Suprapubic skin (tissue), 4 donors: ENCODE data around the gene CCNQ. TPM values are rescaled to one million over a fixed set of nuclear protein-coding genes. Genes with fewer than 3 reads are reported as not detected.

ENCODE experiments used
- DNase-seq, 2 donors: peaks; one replicate each; pipeline ENCODE4 v3.0.0-alpha.2; 2019; ENCODE audit warnings: low spot score in 2 of 2
- H3K27ac ChIP-seq: fragments of 200-600 bp; sonication (generic); one replicate; pipeline ENCODE4 v1.5.1; 2019
- H3K27me3 ChIP-seq: fragments of 200-600 bp; sonication (generic); one replicate; pipeline ENCODE4 v1.5.1; 2019
- H3K36me3 ChIP-seq: fragments of 200-600 bp; sonication (generic); one replicate; pipeline ENCODE4 v1.5.1; 2019
- H3K4me1 ChIP-seq: fragments of 200-600 bp; sonication (generic); one replicate; pipeline ENCODE4 v1.5.1; 2019
- H3K4me3 ChIP-seq: fragments of 200-600 bp; sonication (generic); one replicate; pipeline ENCODE4 v1.5.1; 2019; ENCODE audit warnings: mild to moderate bottlenecking
- H3K9me3 ChIP-seq: fragments of 200-600 bp; sonication (generic); one replicate; pipeline ENCODE4 v1.5.1; 2019
- EP300 ChIP-seq: sonication (generic); formaldehyde crosslinking; IDR thresholded peaks from one replicate; pipeline ENCODE4 v1.6.1; 2017; ENCODE audit warnings: antibody characterized with exemption
- POLR2A ChIP-seq, 2 donors: fragments of 450-650 bp; IDR thresholded peaks; one replicate each; pipeline ENCODE4 v1.6.1; 2017; ENCODE audit warnings: antibody characterized with exemption in 2 of 2, mild to moderate bottlenecking in 2 of 2, moderate library complexity in 2 of 2
- POLR2AphosphoS5 ChIP-seq, 3 donors: sonication (generic); formaldehyde crosslinking; IDR thresholded peaks; one replicate each; pipeline ENCODE4 v1.6.1; 2017; ENCODE audit warnings: antibody characterized with exemption in 3 of 3
- WGBS: methylation state at CpG from one replicate; pipeline ENCODE4 v1.1.5; 2018; 5-methylcytosine and 5-hydroxymethylcytosine counted together
- total RNA-seq, 4 donors: library from RNA; depleted of rRNA; stranded (reverse); fragments of >200 nt; gene quantifications; one replicate each; pipeline ENCODE4 v1.1.0, GENCODE V29; 2016
- TF ChIP-seq, protein P1 (sequence below), 2 donors: fragments of 200-600 bp in 1 of 2; fragments of 450-650 bp in 1 of 2; sonication (generic) in 1 of 2; IDR thresholded peaks; one replicate each; pipeline ENCODE4 v1.5.1; 2016 to 2019; ENCODE audit warnings: antibody characterized with exemption in 2 of 2, mild to moderate bottlenecking in 1 of 2, moderate library complexity in 1 of 2

CCNQ gene
- total RNA-seq, 4 donors from 2014 or later = 16.4 to 33.2 (median 29.3) TPM

DNA sequence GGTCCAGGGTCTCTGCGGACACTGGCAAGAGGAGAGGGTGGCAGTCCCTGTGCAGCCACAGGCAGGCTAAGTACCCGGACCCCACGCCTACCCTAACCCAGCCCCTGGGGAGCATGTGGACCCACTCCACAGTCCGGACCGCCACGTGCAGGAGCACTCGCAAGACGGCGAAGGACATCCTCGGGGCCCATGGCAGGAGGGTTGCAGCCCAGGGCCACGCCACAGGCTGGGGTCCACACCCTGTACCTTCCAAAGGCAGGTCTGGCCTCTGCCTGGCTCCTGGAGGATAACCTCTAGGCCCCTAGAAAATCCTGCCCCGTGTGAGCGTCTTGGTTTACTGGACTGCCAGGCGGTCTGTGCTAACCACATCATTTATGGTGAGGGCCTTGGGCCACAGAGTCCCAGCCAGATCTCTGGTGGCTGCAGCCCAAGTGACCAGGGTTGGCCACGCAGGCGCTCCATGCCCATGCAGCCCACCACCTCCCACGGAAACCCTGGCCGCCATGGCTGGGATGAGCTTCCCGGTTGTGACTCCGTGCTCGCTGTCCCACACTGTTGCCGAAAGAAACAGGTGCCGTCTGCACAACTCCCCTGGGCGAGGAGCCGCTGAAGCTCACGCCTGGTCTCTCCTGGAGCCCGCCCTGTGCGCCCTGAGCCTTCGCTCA lies 10.0 kb downstream of the CCNQ start:
- Histone ChIP-seq H3K4me3 (no peak overlapping the region), H3K36me3 (peaks cover 48% of the 10 kb centered on the region), H3K4me1 (no peaks in the 10 kb centered on the region), H3K27ac (no peak overlapping the region), H3K27me3 (no peaks in the 10 kb centered on the region), H3K9me3 (no peaks in the 10 kb centered on the region)
- no peak for DNase-seq
- WGBS = 92% methylated on average over 7 of the region's 29 CpGs
- TF ChIP-seq EP300 = no peak
- TF ChIP-seq, protein P1, sequence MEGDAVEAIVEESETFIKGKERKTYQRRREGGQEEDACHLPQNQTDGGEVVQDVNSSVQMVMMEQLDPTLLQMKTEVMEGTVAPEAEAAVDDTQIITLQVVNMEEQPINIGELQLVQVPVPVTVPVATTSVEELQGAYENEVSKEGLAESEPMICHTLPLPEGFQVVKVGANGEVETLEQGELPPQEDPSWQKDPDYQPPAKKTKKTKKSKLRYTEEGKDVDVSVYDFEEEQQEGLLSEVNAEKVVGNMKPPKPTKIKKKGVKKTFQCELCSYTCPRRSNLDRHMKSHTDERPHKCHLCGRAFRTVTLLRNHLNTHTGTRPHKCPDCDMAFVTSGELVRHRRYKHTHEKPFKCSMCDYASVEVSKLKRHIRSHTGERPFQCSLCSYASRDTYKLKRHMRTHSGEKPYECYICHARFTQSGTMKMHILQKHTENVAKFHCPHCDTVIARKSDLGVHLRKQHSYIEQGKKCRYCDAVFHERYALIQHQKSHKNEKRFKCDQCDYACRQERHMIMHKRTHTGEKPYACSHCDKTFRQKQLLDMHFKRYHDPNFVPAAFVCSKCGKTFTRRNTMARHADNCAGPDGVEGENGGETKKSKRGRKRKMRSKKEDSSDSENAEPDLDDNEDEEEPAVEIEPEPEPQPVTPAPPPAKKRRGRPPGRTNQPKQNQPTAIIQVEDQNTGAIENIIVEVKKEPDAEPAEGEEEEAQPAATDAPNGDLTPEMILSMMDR (IDR thresholded peaks at IDR 0.05) = no peak
- TF ChIP-seq POLR2AphosphoS5 (IDR thresholded peaks at IDR 0.05) = no peak
- no peak for TF ChIP-seq POLR2A (IDR thresholded peaks at IDR 0.05)

- WGBS = 89% methylated on average over 18 of the region's 18 CpGs
- Histone ChIP-seq H3K4me3 (no peak overlapping the region), H3K36me3 (peaks cover 41% of the 10 kb centered on the region), H3K4me1 (no peaks in the 10 kb centered on the region), H3K27me3 (no peaks in the 10 kb centered on the region), H3K27ac (no peak overlapping the region), H3K9me3 (no peaks in the 10 kb centered on the region)
- TF ChIP-seq, protein P1 (IDR thresholded peaks at IDR 0.05) = no peak
- TF ChIP-seq POLR2A (IDR thresholded peaks at IDR 0.05) (no peak), POLR2AphosphoS5 (IDR thresholded peaks at IDR 0.05) (no peak), EP300 (no peak)
- DNase-seq = no peak
Observed at GRCh38 chrX:153588021-153588781, 10.7 kb downstream of the CCNQ start.

- H3K27me3 ChIP-seq = no peaks in the 10 kb centered on the region
- H3K9me3 ChIP-seq = no peaks in the 10 kb centered on the region
- no peak overlapping the region for H3K4me3 ChIP-seq
- H3K36me3 ChIP-seq = peaks cover 35% of the 10 kb centered on the region
- 96% methylated on average over 10 of the region's 10 CpGs for WGBS
- no peak for DNase-seq
- H3K27ac ChIP-seq = no peak overlapping the region
- TF ChIP-seq, protein P1 (IDR thresholded peaks at IDR 0.05) = no peak
- TF ChIP-seq EP300 = no peak
- no peak for TF ChIP-seq POLR2A (IDR thresholded peaks at IDR 0.05)
- no peak for TF ChIP-seq POLR2AphosphoS5 (IDR thresholded peaks at IDR 0.05)
- H3K4me1 ChIP-seq = no peaks in the 10 kb centered on the region
Observed at GRCh38 chrX:153587342-153587741, 11.6 kb downstream of the CCNQ start.

DNA sequence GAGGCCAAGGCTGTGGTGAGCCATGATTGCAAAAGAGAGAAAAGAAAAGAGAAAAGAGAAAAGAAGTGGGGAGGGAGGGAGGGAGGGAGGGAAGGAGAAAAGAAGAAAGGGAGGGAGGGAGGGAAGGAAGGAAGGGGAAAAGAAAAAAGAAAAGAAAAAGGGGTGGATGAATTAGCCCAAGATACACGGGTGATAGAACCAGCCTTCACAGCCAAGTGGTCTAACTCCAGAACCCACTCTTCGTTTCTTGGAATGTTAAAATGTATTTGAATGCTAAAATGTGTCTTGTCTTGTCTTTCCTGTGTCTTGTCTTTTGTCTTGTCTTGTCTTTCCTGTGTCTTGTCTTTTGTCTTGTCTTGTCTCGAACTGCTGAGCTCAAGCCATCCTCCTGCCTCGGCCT lies 13.1 kb downstream of the CCNQ start:
- Histone ChIP-seq H3K4me3 (no peak overlapping the region), H3K9me3 (no peaks in the 10 kb centered on the region), H3K36me3 (peaks cover 20% of the 10 kb centered on the region), H3K27ac (no peak overlapping the region), H3K27me3 (no peaks in the 10 kb centered on the region), H3K4me1 (no peaks in the 10 kb centered on the region)
- no peak for DNase-seq
- WGBS = 77% methylated on average over 4 of the region's 4 CpGs
- TF ChIP-seq, protein P1 (IDR thresholded peaks at IDR 0.05) = no peak
- TF ChIP-seq POLR2A (IDR thresholded peaks at IDR 0.05) (no peak), POLR2AphosphoS5 (IDR thresholded peaks at IDR 0.05) (no peak), EP300 (no peak)

DNA sequence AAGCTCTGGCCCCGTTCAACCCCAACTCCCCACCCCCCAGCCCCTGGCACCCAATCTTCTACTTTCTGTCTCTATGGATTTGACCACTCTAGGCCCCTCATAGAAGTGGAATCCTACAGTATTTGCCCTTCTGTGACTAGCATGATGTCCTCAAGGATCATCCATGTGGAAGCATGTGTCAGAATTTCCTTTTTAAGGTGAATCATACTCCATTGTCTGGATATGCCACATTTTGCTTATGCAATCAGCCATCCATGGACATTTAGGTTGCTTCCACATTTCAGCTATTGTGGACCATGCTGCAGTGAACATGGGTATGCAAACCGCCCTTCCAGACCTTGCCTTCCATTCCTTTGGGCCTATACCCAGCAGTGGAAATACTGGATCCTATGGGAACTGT lies 15.5 kb downstream of the CCNQ start:
- Histone ChIP-seq H3K27me3 (no peaks in the 10 kb centered on the region), H3K9me3 (no peaks in the 10 kb centered on the region), H3K4me1 (no peaks in the 10 kb centered on the region), H3K27ac (no peak overlapping the region), H3K4me3 (no peak overlapping the region), H3K36me3 (peaks cover 15% of the 10 kb centered on the region)
- no peak for DNase-seq
- TF ChIP-seq, protein P1 (IDR thresholded peaks at IDR 0.05) = no peak
- TF ChIP-seq POLR2A (IDR thresholded peaks at IDR 0.05) = no peak
- TF ChIP-seq EP300 = no peak
- TF ChIP-seq POLR2AphosphoS5 (IDR thresholded peaks at IDR 0.05) = no peak
- WGBS = 73% methylated on average over 2 of the region's 2 CpGs
